H9 (cell line): ENCODE data around the gene SRD5A3. TPM values are rescaled to one million over a fixed set of nuclear protein-coding genes. Genes with fewer than 3 reads are reported as not detected.
A peak's percentile ranks its signal among the peaks of the same experiment; 100 is the strongest.

Experiments
- DNase-seq: peaks from one replicate; pipeline ENCODE4 v3.0.0-alpha.2; 2017
- H2AFZ ChIP-seq: one replicate; pipeline ENCODE4 v1.6.1; 2013; ENCODE audit warnings: mild to moderate bottlenecking, low read length, control low read depth, moderate library complexity
- H2AK5ac ChIP-seq: 2 replicates; pipeline ENCODE4 v1.6.1; 2013; ENCODE audit warnings: low read length, control low read depth, mixed read lengths; ENCODE audit not compliant: insufficient read length
- H2BK120ac ChIP-seq: one replicate; pipeline ENCODE4 v1.6.1; 2013; ENCODE audit warnings: low read depth, mild to moderate bottlenecking, low read length, control low read depth, inconsistent platforms; ENCODE audit not compliant: poor library complexity, severe bottlenecking
- H2BK12ac ChIP-seq: 2 replicates; pipeline ENCODE4 v1.6.1; 2013; ENCODE audit warnings: low read length, control low read depth, mixed read lengths, low read depth; ENCODE audit not compliant: insufficient read length
- H2BK15ac ChIP-seq: 2 replicates; pipeline ENCODE4 v1.6.1; 2013; ENCODE audit warnings: low read depth, low read length, control low read depth
- H2BK20ac ChIP-seq: one replicate; pipeline ENCODE4 v1.6.1; 2013; ENCODE audit warnings: low read depth, mild to moderate bottlenecking, low read length, control low read depth, inconsistent platforms; ENCODE audit not compliant: poor library complexity, severe bottlenecking
- H2BK5ac ChIP-seq: 2 replicates; pipeline ENCODE4 v1.6.1; 2013; ENCODE audit warnings: low read length, control low read depth, mixed read lengths; ENCODE audit not compliant: insufficient read length
- H3K14ac ChIP-seq: 2 replicates; pipeline ENCODE4 v1.6.1; 2013; ENCODE audit warnings: low read length, control low read depth; ENCODE audit not compliant: insufficient read depth
- H3K18ac ChIP-seq: 2 replicates; pipeline ENCODE4 v1.6.1; 2013; ENCODE audit warnings: low read depth, mild to moderate bottlenecking, mixed read lengths, low read length, control low read depth; ENCODE audit not compliant: insufficient read length
- H3K23ac ChIP-seq: 2 replicates; pipeline ENCODE4 v1.6.1; 2013; ENCODE audit warnings: low read length, control low read depth, mixed read lengths, low read depth; ENCODE audit not compliant: insufficient read length
- H3K23me2 ChIP-seq: 2 replicates; pipeline ENCODE4 v1.6.1; 2013; ENCODE audit warnings: low read depth, mild to moderate bottlenecking, mixed read lengths, low read length, control low read depth; ENCODE audit not compliant: insufficient read length, poor library complexity, severe bottlenecking
- H3K27ac ChIP-seq: 2 replicates; pipeline ENCODE4 v1.5.1; 2013; ENCODE audit warnings: low read length, control low read depth, mixed read lengths, low read depth; ENCODE audit not compliant: insufficient read length
- H3K27me3 ChIP-seq: 2 replicates; pipeline ENCODE4 v1.6.1; 2013; ENCODE audit warnings: low read length, control low read depth, inconsistent platforms; ENCODE audit not compliant: insufficient read depth
- H3K4ac ChIP-seq: 2 replicates; pipeline ENCODE4 v1.6.1; 2013; ENCODE audit warnings: low read depth, mild to moderate bottlenecking, control low read depth, inconsistent platforms, low read length, moderate library complexity
- H3K4me1 ChIP-seq: 2 replicates; pipeline ENCODE4 v1.6.1; 2013; ENCODE audit warnings: low read length, control low read depth, inconsistent platforms; ENCODE audit not compliant: insufficient read depth
- H3K4me2 ChIP-seq: 2 replicates; pipeline ENCODE4 v1.6.1; 2013; ENCODE audit warnings: low read length, control low read depth, mixed read lengths; ENCODE audit not compliant: insufficient read length, insufficient read depth
- H3K56ac ChIP-seq: 2 replicates; pipeline ENCODE4 v1.6.1; 2013; ENCODE audit warnings: low read depth, mild to moderate bottlenecking, mixed read lengths, low read length, control low read depth; ENCODE audit not compliant: insufficient read length
- H3K79me1 ChIP-seq: 2 replicates; pipeline ENCODE4 v1.6.1; 2013; ENCODE audit warnings: low read depth, mild to moderate bottlenecking, moderate library complexity, low read length, control low read depth, inconsistent platforms; ENCODE audit not compliant: insufficient read depth, poor library complexity, severe bottlenecking
- H3K79me2 ChIP-seq: 2 replicates; pipeline ENCODE4 v1.6.1; 2013; ENCODE audit warnings: low read length, control low read depth, inconsistent platforms; ENCODE audit not compliant: insufficient read depth
- H3K9ac ChIP-seq: 2 replicates; pipeline ENCODE4 v1.6.1; 2013; ENCODE audit warnings: low read length, control low read depth, mixed read lengths; ENCODE audit not compliant: insufficient read length; ENCODE audit errors: extremely low read depth
- H3K9me3 ChIP-seq: one replicate; pipeline ENCODE4 v1.6.1; 2013; ENCODE audit warnings: low read depth, low read length, inconsistent platforms; ENCODE audit not compliant: control insufficient read depth
- H3T11ph ChIP-seq: one replicate; pipeline ENCODE4 v1.6.1; 2013; ENCODE audit warnings: mild to moderate bottlenecking, low read length, control low read depth, inconsistent platforms
- H4K20me1 ChIP-seq: one replicate; pipeline ENCODE4 v1.6.1; 2013; ENCODE audit not compliant: control insufficient read depth, insufficient read length, insufficient read depth
- H4K5ac ChIP-seq: 2 replicates; pipeline ENCODE4 v1.6.1; 2013; ENCODE audit warnings: low read depth, mild to moderate bottlenecking, mixed read lengths, low read length, control low read depth; ENCODE audit not compliant: insufficient read length
- H4K8ac ChIP-seq: replicated peaks from 2 replicates; pipeline ENCODE4 v1.6.1; 2013; ENCODE audit warnings: low read length, control low read depth, mixed read lengths, low read depth; ENCODE audit not compliant: insufficient read length
- H4K91ac ChIP-seq: 2 replicates; pipeline ENCODE4 v1.6.1; 2013; ENCODE audit warnings: low read depth, mild to moderate bottlenecking, moderate library complexity, mixed read lengths, low read length, control low read depth; ENCODE audit not compliant: insufficient read length
- H3K27ac Mint-ChIP-seq, 3 experiments: 2 replicates in 2 of 3; 3 replicates in 1 of 3; pipeline ENCODE4 v1.8.0; 2020 to 2021; ENCODE audit warnings: mixed read lengths in 3 of 3, mild to moderate bottlenecking in 1 of 3, moderate library complexity in 1 of 3
- H3K27me3 Mint-ChIP-seq: 2 replicates; pipeline ENCODE4 v1.8.0; 2021; ENCODE audit warnings: low read depth, mild to moderate bottlenecking, moderate library complexity, mixed read lengths
- H3K36me3 Mint-ChIP-seq, 3 experiments: 2 replicates in 2 of 3; 3 replicates in 1 of 3; pipeline ENCODE4 v1.8.0; 2020 to 2021; ENCODE audit warnings: low read depth in 3 of 3, mixed read lengths in 3 of 3; ENCODE audit not compliant: insufficient read depth in 1 of 3
- H3K4me1 Mint-ChIP-seq, 2 experiments: 2 replicates each; pipeline ENCODE4 v1.8.0; 2020; ENCODE audit warnings: mixed read lengths in 2 of 2
- H3K4me3 Mint-ChIP-seq, 2 experiments: 2 replicates in 1 of 2; 3 replicates in 1 of 2; pipeline ENCODE4 v1.8.0; 2020 to 2021; ENCODE audit warnings: mild to moderate bottlenecking in 2 of 2, mixed read lengths in 2 of 2, moderate library complexity in 1 of 2
- H3K9me3 Mint-ChIP-seq, 2 experiments: 2 replicates in 1 of 2; 3 replicates in 1 of 2; pipeline ENCODE4 v1.8.0; 2020; ENCODE audit warnings: mild to moderate bottlenecking in 2 of 2, mixed read lengths in 2 of 2, moderate library complexity in 1 of 2
- WGBS: extraction: QIAGEN DNeasy Blood & Tissue Kit; methylation state at CpG from one replicate; pipeline ENCODE4 v1.1.7; 2013; ENCODE audit warnings: missing lambda C conversion rate, low lambda C conversion rate, mixed read lengths; ENCODE audit not compliant: insufficient read length; ENCODE audit errors: extremely low coverage; 5-methylcytosine and 5-hydroxymethylcytosine counted together
- total RNA-seq: library from RNA; stranded (reverse); gene quantifications from 2 replicates; pipeline ENCODE4 v1.2.1, GENCODE V29; 2021
- TF ChIP-seq, protein P1 (sequence below): fragments of 200-600 bp; sonication (generic); conservative IDR thresholded peaks from 3 replicates; pipeline ENCODE4 v1.8.0; 2021; ENCODE audit warnings: antibody characterized with exemption, mild to moderate bottlenecking

Gene SRD5A3
- total RNA-seq, 1 experiment from 2014 or later: 35.0 TPM

DNA sequence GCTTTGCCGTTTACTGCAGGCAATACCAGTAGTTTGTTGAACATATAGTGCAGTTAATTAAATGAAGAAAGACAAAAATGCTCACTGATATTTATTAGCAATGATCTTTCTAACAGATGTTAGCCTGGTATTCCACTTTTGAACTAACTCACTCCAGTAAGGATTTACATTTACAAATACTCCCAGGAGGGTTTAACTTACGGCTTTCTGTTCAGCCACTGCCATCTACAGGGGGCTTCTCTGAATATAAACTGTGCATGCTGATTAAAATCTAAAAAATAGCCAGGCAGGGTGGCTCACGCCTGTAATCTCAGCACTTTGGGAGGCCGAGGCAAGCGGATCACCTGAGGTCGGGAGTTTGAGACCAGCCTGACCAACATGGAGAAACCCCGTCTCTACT lies 2.2 kb upstream of the SRD5A3 start:
- no peak overlapping the region for H2AK5ac ChIP-seq
- H2BK120ac ChIP-seq: no peak overlapping the region
- DNase-seq: no peak
- H2BK15ac ChIP-seq: no peak overlapping the region
- no peak overlapping the region for H2AFZ ChIP-seq
- peaks cover 6% of the 10 kb centered on the region for H3K23me2 ChIP-seq
- no peak overlapping the region for H3K4ac ChIP-seq
- no peak overlapping the region for H3K14ac ChIP-seq
- H4K20me1 ChIP-seq: no peaks in the 10 kb centered on the region
- H4K91ac ChIP-seq: no peak overlapping the region
- H3T11ph ChIP-seq: no peak overlapping the region
- H2BK5ac ChIP-seq: no peak overlapping the region
- no peak overlapping the region for H4K8ac ChIP-seq
- H3K56ac ChIP-seq: no peak overlapping the region
- no peak overlapping the region for H3K27ac Mint-ChIP-seq
- H3K4me3 Mint-ChIP-seq: no peak overlapping the region
- no peaks in the 10 kb centered on the region for H3K79me2 ChIP-seq
- H3K4me1 ChIP-seq: no peaks in the 10 kb centered on the region
- H4K5ac ChIP-seq: no peak overlapping the region
- H3K79me1 ChIP-seq: no peaks in the 10 kb centered on the region
- H3K9ac ChIP-seq: no peak overlapping the region
- no peaks in the 10 kb centered on the region; a peak in 1 of 7 replicates for H3K36me3 Mint-ChIP-seq
- H3K4me1 Mint-ChIP-seq: peaks cover 39 to 42% of the 10 kb centered on the region in 2 experiments
- H3K9me3 ChIP-seq: no peaks in the 10 kb centered on the region
- H3K27me3 ChIP-seq: no peaks in the 10 kb centered on the region
- no peak overlapping the region for H3K27ac ChIP-seq
- no CpG with 5 or more reads among the region's 7 CpGs for WGBS
- no peaks in the 10 kb centered on the region; a peak in 3 of 5 replicates for H3K9me3 Mint-ChIP-seq
- H3K4me2 ChIP-seq: no peak overlapping the region
- H2BK20ac ChIP-seq: no peak overlapping the region
- no peaks in the 10 kb centered on the region; the same call in 1 of the 2 replicates for H3K27me3 Mint-ChIP-seq
- no peak overlapping the region for H2BK12ac ChIP-seq
- H3K23ac ChIP-seq: no peak overlapping the region
- TF ChIP-seq, protein P1, sequence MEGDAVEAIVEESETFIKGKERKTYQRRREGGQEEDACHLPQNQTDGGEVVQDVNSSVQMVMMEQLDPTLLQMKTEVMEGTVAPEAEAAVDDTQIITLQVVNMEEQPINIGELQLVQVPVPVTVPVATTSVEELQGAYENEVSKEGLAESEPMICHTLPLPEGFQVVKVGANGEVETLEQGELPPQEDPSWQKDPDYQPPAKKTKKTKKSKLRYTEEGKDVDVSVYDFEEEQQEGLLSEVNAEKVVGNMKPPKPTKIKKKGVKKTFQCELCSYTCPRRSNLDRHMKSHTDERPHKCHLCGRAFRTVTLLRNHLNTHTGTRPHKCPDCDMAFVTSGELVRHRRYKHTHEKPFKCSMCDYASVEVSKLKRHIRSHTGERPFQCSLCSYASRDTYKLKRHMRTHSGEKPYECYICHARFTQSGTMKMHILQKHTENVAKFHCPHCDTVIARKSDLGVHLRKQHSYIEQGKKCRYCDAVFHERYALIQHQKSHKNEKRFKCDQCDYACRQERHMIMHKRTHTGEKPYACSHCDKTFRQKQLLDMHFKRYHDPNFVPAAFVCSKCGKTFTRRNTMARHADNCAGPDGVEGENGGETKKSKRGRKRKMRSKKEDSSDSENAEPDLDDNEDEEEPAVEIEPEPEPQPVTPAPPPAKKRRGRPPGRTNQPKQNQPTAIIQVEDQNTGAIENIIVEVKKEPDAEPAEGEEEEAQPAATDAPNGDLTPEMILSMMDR: peak; percentile 21; the same call in 1 of the 3 replicates
- no peak overlapping the region for H3K18ac ChIP-seq
